HG02759 (cell line): ENCODE data around the gene IL12A.

Experiments used
- ATAC-seq: cut with Tn5 transposase; IDR thresholded peaks from one replicate; pipeline ENCODE4 v1.9.1; 2021; ENCODE audit warnings: mild to moderate bottlenecking, moderate library complexity; ENCODE audit not compliant: unreplicated experiment

Gene IL12A

GRCh38 chr3:159988617-159989271 is at the start of gene IL12A:
Gene IL12A, plus strand, starts transcription at chr3:159988835.
- ATAC-seq = peak; percentile 92

- ATAC-seq = peak; percentile 78
Observed at GRCh38 chr3:159941038-159942000, 47.3 kb upstream of the IL12A start.

- ATAC-seq = no peak
Observed at GRCh38 chr3:159944781-159945180, 43.9 kb upstream of the IL12A start.

GRCh38 chr3:159945930-159946329 is 42.7 kb upstream of the IL12A start:
- no peak for ATAC-seq

- no peak for ATAC-seq
Observed at GRCh38 chr3:159947220-159947619, 41.4 kb upstream of the IL12A start.

GRCh38 chr3:159948429-159949144 is 40.0 kb upstream of the IL12A start:
- no peak for ATAC-seq

- ATAC-seq = peak; percentile 85
Observed at GRCh38 chr3:159950156-159950898, 38.3 kb upstream of the IL12A start.

- no peak for ATAC-seq
Observed at GRCh38 chr3:159951540-159951939, 37.1 kb upstream of the IL12A start.

GRCh38 chr3:159953325-159954085 is 35.1 kb upstream of the IL12A start:
- ATAC-seq = no peak

GRCh38 chr3:159960188-159961148 is 28.2 kb upstream of the IL12A start:
- no peak for ATAC-seq

- ATAC-seq = peak; percentile 99
Observed at GRCh38 chr3:159964166-159964973, 24.3 kb upstream of the IL12A start.

GRCh38 chr3:159971311-159971710 is 17.3 kb upstream of the IL12A start:
- no peak for ATAC-seq

- ATAC-seq = no peak
Observed at GRCh38 chr3:159977295-159977694, 11.3 kb upstream of the IL12A start.

- peak; percentile 76 for ATAC-seq
Observed at GRCh38 chr3:159978353-159978752, 10.3 kb upstream of the IL12A start.

GRCh38 chr3:159978918-159979703 is 9.5 kb upstream of the IL12A start:
- ATAC-seq = no peak

- no peak for ATAC-seq
Observed at GRCh38 chr3:159982442-159982974, 6.1 kb upstream of the IL12A start.

GRCh38 chr3:159987291-159987711 is 1.3 kb upstream of the IL12A start:
- ATAC-seq = peak; percentile 16
